NCI-H526 treated with DMSO at 0.1 percent for 48 hours (cell line): ENCODE data around the gene STAB1.

Experiments
- DNase-seq: peaks from one replicate; lab custom pipeline; 2025; lab: John Stamatoyannopoulos, UW

STAB1 gene

GRCh38 chr3:52461874-52462273 is 33.3 kb upstream of the STAB1 start:
- DNase-seq, result no peak

- no peak for DNase-seq
Observed at GRCh38 chr3:52463416-52463815, 31.7 kb upstream of the STAB1 start.

GRCh38 chr3:52468336-52468735 is 26.8 kb upstream of the STAB1 start:
- DNase-seq, result no peak

- no peak for DNase-seq
Observed at GRCh38 chr3:52469001-52469400, 26.1 kb upstream of the STAB1 start.

- DNase-seq, result no peak
Observed at GRCh38 chr3:52470920-52471319, 24.2 kb upstream of the STAB1 start.

GRCh38 chr3:52471371-52472238 is 23.5 kb upstream of the STAB1 start:
- DNase-seq, result peak; percentile 9

GRCh38 chr3:52472239-52473000 is 22.7 kb upstream of the STAB1 start:
- DNase-seq, result no peak

GRCh38 chr3:52473026-52473425 is 22.1 kb upstream of the STAB1 start:
- DNase-seq, result no peak

- no peak for DNase-seq
Observed at GRCh38 chr3:52477076-52477795, 17.9 kb upstream of the STAB1 start.

- no peak for DNase-seq
Observed at GRCh38 chr3:52477796-52478095, 17.4 kb upstream of the STAB1 start.

GRCh38 chr3:52479037-52479876 is 15.9 kb upstream of the STAB1 start:
- DNase-seq, result no peak

GRCh38 chr3:52479877-52480575 is 15.1 kb upstream of the STAB1 start:
- DNase-seq, result no peak

- DNase-seq, result no peak
Observed at GRCh38 chr3:52480768-52481715, 14.1 kb upstream of the STAB1 start.

- DNase-seq, result no peak
Observed at GRCh38 chr3:52481819-52482521, 13.2 kb upstream of the STAB1 start.

- DNase-seq, result no peak
Observed at GRCh38 chr3:52483081-52483480, 12.1 kb upstream of the STAB1 start.

GRCh38 chr3:52483577-52484381 is 11.4 kb upstream of the STAB1 start:
- no peak for DNase-seq

- no peak for DNase-seq
Observed at GRCh38 chr3:52484680-52485461, 10.3 kb upstream of the STAB1 start.
